Mucosa of descending colon (tissue), 3 donors: ENCODE results near the gene GTPBP1. TPM values are rescaled to one million over a fixed set of nuclear protein-coding genes. Genes with fewer than 3 reads are reported as not detected.

Experiments used
- ATAC-seq: fragments of 200-7000 bp; cut with Tn5 transposase; one replicate; pipeline ENCODE4 v1.9.1; 2020; ENCODE audit warnings: mild to moderate bottlenecking, moderate library complexity
- DNase-seq, 3 donors: peaks; one replicate each; pipeline ENCODE4 v3.0.0-alpha.2; 2020
- H3K36me3 ChIP-seq: fragments of 200-600 bp; one replicate; pipeline ENCODE4 v1.8.0; 2021; ENCODE audit warnings: low read depth, mild to moderate bottlenecking
- H3K4me1 ChIP-seq: fragments of 200-600 bp; one replicate; pipeline ENCODE4 v1.8.0; 2021; ENCODE audit warnings: low read depth, mild to moderate bottlenecking
- H3K4me3 ChIP-seq: fragments of 200-600 bp; one replicate; pipeline ENCODE4 v1.8.0; 2021; ENCODE audit warnings: mild to moderate bottlenecking
- H3K9me3 ChIP-seq: fragments of 200-600 bp; one replicate; pipeline ENCODE4 v1.8.0; 2021; ENCODE audit warnings: mild to moderate bottlenecking
- CTCF ChIP-seq: fragments of 200-600 bp; IDR thresholded peaks from one replicate; pipeline ENCODE4 v1.8.0; 2022; ENCODE audit warnings: antibody characterized with exemption, mild to moderate bottlenecking
- intact Hi-C, 2 donors: fragments of 100-400 bp; cut with DNase I in 1 of 2; cut with micrococcal nuclease in 1 of 2; formaldehyde crosslinking; loops; one replicate each; pipeline versions ENCODE4 v1.11.0 to v1.11.1; 2022; cut with DNase I, micrococcal nuclease
- long read RNA-seq, 2 donors: library from polyadenylated mRNA; unstranded; transcript quantifications; one replicate each; pipeline ENCODE4 v2.0.0, GENCODE V29; 2019 to 2021
- total RNA-seq, 3 donors: library from RNA; stranded (reverse); fragmentation: NEBNext Ultra II Directional in 2 of 3; extraction: Animal tissue kit (Norgen Biotek cat#: 25700) in 2 of 3; gene quantifications; one replicate each; pipeline versions ENCODE4 v1.2.1 to v1.2.4, GENCODE V29; 2021 to 2023
- donor health status: DM: no; HTN: no; CAD: no; lungs with moderate emphysema.
- donor health status: DM: no; HTN: no; CAD: no.
- donor health status: DM: no; HTN: yes; CAD: no.

The GTPBP1 gene
- total RNA-seq, result 10 to 100 TPM; 73.1 to 96.8 (median 76.8) TPM
- long read RNA-seq, donor 1, full-length matches to known transcripts, result 7 of 29 reads
- long read RNA-seq, donor 1, partial matches to known transcripts, result 8 of 29 reads
- long read RNA-seq, donor 1, other reads (novel, unspliced or antisense), result 14 of 29 reads
- long read RNA-seq, donor 2, full-length matches to known transcripts, result 4 of 11 reads
- long read RNA-seq, donor 2, partial matches to known transcripts, result 1 of 11 reads
- long read RNA-seq, donor 2, other reads (novel, unspliced or antisense), result 6 of 11 reads

- peak within 1 kb of the TSS; percentile 100 for H3K4me3 ChIP-seq
- peaks cover 34% of the 10 kb centered on the region for H3K4me1 ChIP-seq
- DNase-seq (peak; percentile 94 to 100 (median 98)), ATAC-seq (peak; percentile 82)
- peak; percentile 12 for TF ChIP-seq CTCF
- no peaks in the 10 kb centered on the region for H3K36me3 ChIP-seq
- H3K9me3 ChIP-seq, result no peaks in the 10 kb centered on the region
- intact Hi-C loops, result no loop called here
Observed at GRCh38 chr22:38705235-38706100, at the start of gene GTPBP1. Gene GTPBP1 (plus strand): TSS chr22:38705944. CDS start chr22:38705956, 12 bp downstream.

GRCh38 chr22:38656256-38657044 lies 49.3 kb upstream of the GTPBP1 start, which contains the start of the genes CBY1 and FAM227A:
Gene CBY1 (plus strand): TSS chr22:38656638. CDS start chr22:38668055, 11,417 bp downstream.
Gene FAM227A (minus strand): TSS chr22:38656392. CDS start chr22:38650168, 6,224 bp downstream.
- peak within 1 kb of the TSS; percentile 86 for H3K4me3 ChIP-seq
- ATAC-seq, result peak; percentile 95
- H3K36me3 ChIP-seq, result no peaks in the 10 kb centered on the region
- H3K4me1 ChIP-seq, result peaks cover 15% of the 10 kb centered on the region
- TF ChIP-seq CTCF, result no peak
- no peaks in the 10 kb centered on the region for H3K9me3 ChIP-seq
- DNase-seq, result peak; percentile 91 to 92 (median 91)
- intact Hi-C loops, result no loop called here

DNA sequence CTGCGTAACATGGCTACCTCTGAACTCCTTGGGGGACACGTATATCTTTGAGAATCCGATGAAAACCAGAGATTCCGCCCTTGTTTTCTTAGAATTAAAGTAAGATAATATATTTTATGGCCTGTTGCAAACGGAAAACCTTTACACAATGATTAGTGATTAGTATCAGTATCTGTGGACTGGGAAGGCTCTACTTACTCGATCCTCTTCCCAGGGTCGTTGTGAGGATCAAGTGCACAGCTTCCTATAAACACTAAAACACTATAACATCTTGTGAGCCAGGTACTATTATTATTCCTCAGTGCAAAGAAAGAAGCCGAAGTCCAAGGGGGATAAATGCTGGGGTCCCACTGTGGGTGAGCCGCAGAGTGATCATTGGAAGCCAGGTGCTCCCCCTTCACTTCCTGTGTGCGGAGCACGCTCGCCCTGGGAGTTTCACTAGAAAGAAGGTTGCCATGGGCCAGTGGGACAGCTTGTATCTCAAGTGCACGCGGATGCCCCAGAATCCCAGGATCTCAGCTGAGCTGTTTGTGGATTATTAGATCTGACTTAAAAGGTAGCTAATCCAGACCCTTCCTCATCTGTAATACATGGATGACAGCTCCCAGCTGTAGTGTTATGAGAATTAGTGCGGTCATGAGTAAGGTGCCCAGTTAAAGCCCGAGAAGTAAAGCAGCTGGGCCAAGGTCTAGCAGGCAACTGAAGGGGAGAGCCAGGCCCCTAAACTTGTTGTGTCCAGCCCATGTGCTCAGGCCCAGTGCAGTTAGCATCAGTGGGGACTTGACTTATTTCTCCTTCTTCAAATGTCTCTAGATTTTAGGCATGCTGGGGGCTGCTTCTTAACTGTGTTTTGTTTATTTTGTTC lies 48.5 kb upstream of the GTPBP1 start:
- ATAC-seq, result peak; percentile 26
- Histone ChIP-seq H3K36me3 (no peaks in the 10 kb centered on the region), H3K4me3 (peak overlapping the region; percentile 86), H3K4me1 (peaks cover 15% of the 10 kb centered on the region), H3K9me3 (no peaks in the 10 kb centered on the region)
- DNase-seq, result peak in 2 of 3 donors; percentile 34 to 44
- intact Hi-C loops, result no loop called here
- no peak for TF ChIP-seq CTCF

DNA sequence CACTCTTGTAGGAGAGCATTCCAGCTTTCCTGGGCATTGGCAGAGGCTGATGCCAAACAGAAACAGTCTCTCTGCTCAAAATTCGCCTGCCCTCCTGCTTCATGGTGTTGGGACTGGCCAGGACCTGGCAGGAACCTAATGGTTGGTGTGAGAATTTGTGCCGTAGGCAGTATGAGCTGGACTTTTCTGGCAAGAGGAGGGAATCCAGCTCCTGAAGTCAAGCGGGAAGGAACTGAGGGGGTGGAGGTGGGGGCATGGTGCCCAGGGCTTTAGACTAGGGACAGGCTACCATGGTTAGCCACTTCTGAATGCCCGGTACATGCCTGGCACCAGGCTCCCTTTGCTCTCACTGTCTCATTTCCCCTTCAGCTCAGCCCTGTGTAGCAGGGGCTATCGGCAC lies 30.9 kb upstream of the GTPBP1 start:
- ATAC-seq (no peak), DNase-seq (no peak)
- TF ChIP-seq CTCF, result no peak
- H3K4me1 ChIP-seq, result no peaks in the 10 kb centered on the region
- peaks cover 4% of the 10 kb centered on the region for H3K36me3 ChIP-seq
- H3K4me3 ChIP-seq, result no peak overlapping the region
- H3K9me3 ChIP-seq, result no peaks in the 10 kb centered on the region
- intact Hi-C loops, result no loop called here
